ENCODE measurements around the gene ZNF226.
"Not testable (repeated sequence)": the region's sequence is repeated elsewhere in the genome, so short reads cannot be mapped to it uniquely, and the experiment has no call there.

ZNF226 gene

GRCh38 chr19:44164673-44165512 is at the start of gene ZNF226:
TSS of gene ZNF226 (plus strand) at chr19:44165100. CDS start at chr19:44170081, 4,981 bp downstream.
- DNase-seq (ENCODE audit: low spot score), result peak; percentile 95

GRCh38 chr19:44121162-44121561 is 43.7 kb upstream of the ZNF226 start:
- DNase-seq (ENCODE audit: low spot score), result not testable (repeated sequence)

- no peak for DNase-seq (ENCODE audit: low spot score)
These were observed 32.9 kb upstream of the ZNF226 start for GRCh38 chr19:44131955-44132354.

- no peak for DNase-seq (ENCODE audit: low spot score)
These were observed 23.5 kb upstream of the ZNF226 start, which contains the start of gene ZNF234 for GRCh38 chr19:44141191-44142058. TSS of gene ZNF234 (plus strand) at chr19:44141554. CDS start at chr19:44144633, 3,079 bp downstream.

- DNase-seq (ENCODE audit: low spot score), result no peak
These were observed 22.9 kb upstream of the ZNF226 start for GRCh38 chr19:44142059-44142433.

- DNase-seq (ENCODE audit: low spot score), result no peak
These were observed 15.1 kb upstream of the ZNF226 start for GRCh38 chr19:44149776-44150175.

- no peak for DNase-seq (ENCODE audit: low spot score)
These were observed 13.4 kb upstream of the ZNF226 start for GRCh38 chr19:44151491-44151890.

- DNase-seq (ENCODE audit: low spot score), result no peak
These were observed 8.4 kb upstream of the ZNF226 start for GRCh38 chr19:44156475-44156874.

GRCh38 chr19:44163789-44164188 is 1.1 kb upstream of the ZNF226 start:
- DNase-seq (ENCODE audit: low spot score), result no peak

GRCh38 chr19:44164327-44164672 is 600 bp upstream of the ZNF226 start:
- DNase-seq (ENCODE audit: low spot score), result no peak

GRCh38 chr19:44170660-44171059 is 5.8 kb downstream of the ZNF226 start:
- DNase-seq (ENCODE audit: low spot score), result not testable (repeated sequence)

- DNase-seq (ENCODE audit: low spot score), result no peak
These were observed 11.7 kb downstream of the ZNF226 start for GRCh38 chr19:44176590-44176989.

- DNase-seq (ENCODE audit: low spot score), result no peak
These were observed 16.1 kb downstream of the ZNF226 start for GRCh38 chr19:44180968-44181367.

- no peak for DNase-seq (ENCODE audit: low spot score)
These were observed 17.2 kb downstream of the ZNF226 start for GRCh38 chr19:44182145-44182544.

- DNase-seq (ENCODE audit: low spot score), result no peak
These were observed 25.1 kb downstream of the ZNF226 start for GRCh38 chr19:44190020-44190419.

GRCh38 chr19:44192127-44192526 is 27.2 kb downstream of the ZNF226 start:
- no peak for DNase-seq (ENCODE audit: low spot score)

- no peak for DNase-seq (ENCODE audit: low spot score)
These were observed 31.9 kb downstream of the ZNF226 start for GRCh38 chr19:44196772-44197171.

- no peak for DNase-seq (ENCODE audit: low spot score)
These were observed 37.6 kb downstream of the ZNF226 start for GRCh38 chr19:44202470-44202869.

- no peak for DNase-seq (ENCODE audit: low spot score)
These were observed 38.1 kb downstream of the ZNF226 start for GRCh38 chr19:44202974-44203373.

- not testable (repeated sequence) for DNase-seq (ENCODE audit: low spot score)
These were observed 39.0 kb downstream of the ZNF226 start for GRCh38 chr19:44203877-44204276.

GRCh38 chr19:44204772-44205171 is 39.9 kb downstream of the ZNF226 start:
- no peak for DNase-seq (ENCODE audit: low spot score)

- peak; percentile 53 for DNase-seq (ENCODE audit: low spot score)
These were observed 42.4 kb downstream of the ZNF226 start for GRCh38 chr19:44207126-44207803.

All from LoVo (cell line).